RWPE1 (cell line): ENCODE results near the gene GATB.

Experiments
- CTCF ChIA-PET: fragments of 350-600 bp; sonication (Branson Sonifier 250); formaldehyde crosslinking; extraction: SDS; loops from one replicate; lab custom pipeline; 2021; lab: Yijun Ruan, JAX
- POLR2A ChIA-PET: fragments of 400-600 bp; formaldehyde crosslinking; extraction: SDS; loops from one replicate; lab custom pipeline; 2020; ENCODE audit warnings: antibody characterized with exemption; ENCODE audit not compliant: low non-redundant PET; lab: Yijun Ruan, JAX
- DNase-seq: peaks from one replicate; pipeline ENCODE4 v3.0.0; 2012; ENCODE audit warnings: low spot score
- H3K27ac ChIP-seq: fragments of 450-650 bp; 2 replicates; pipeline ENCODE4 v1.5.1; 2017
- TF ChIP-seq, protein P1 (sequence below): fragments of 450-650 bp; conservative IDR thresholded peaks from 2 replicates; pipeline ENCODE4 v1.5.1; 2017; ENCODE audit warnings: low read depth, mild to moderate bottlenecking

The GATB gene

DNA sequence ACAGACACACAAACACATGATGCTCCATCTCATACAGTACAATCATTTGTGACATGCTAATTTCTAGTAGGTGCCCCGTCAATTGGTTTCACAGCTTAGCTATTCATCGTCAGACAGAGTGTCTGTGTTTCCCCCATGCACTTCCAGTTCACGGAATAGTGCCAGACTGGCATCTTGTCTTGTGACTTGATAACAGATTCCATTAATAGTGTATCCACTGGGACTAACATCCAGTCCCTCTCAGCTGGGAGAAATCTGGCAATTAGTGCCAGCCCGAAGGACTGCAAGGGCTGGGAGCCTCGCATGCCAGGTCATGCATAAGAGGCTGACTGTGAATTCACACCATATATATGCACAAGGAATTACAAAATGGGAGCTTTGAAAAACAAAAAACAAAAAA is 20.2 kb upstream of the GATB start:
- TF ChIP-seq, protein P1, sequence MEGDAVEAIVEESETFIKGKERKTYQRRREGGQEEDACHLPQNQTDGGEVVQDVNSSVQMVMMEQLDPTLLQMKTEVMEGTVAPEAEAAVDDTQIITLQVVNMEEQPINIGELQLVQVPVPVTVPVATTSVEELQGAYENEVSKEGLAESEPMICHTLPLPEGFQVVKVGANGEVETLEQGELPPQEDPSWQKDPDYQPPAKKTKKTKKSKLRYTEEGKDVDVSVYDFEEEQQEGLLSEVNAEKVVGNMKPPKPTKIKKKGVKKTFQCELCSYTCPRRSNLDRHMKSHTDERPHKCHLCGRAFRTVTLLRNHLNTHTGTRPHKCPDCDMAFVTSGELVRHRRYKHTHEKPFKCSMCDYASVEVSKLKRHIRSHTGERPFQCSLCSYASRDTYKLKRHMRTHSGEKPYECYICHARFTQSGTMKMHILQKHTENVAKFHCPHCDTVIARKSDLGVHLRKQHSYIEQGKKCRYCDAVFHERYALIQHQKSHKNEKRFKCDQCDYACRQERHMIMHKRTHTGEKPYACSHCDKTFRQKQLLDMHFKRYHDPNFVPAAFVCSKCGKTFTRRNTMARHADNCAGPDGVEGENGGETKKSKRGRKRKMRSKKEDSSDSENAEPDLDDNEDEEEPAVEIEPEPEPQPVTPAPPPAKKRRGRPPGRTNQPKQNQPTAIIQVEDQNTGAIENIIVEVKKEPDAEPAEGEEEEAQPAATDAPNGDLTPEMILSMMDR = no peak
- no peak overlapping the region for H3K27ac ChIP-seq
- no peak for DNase-seq
- ChIA-PET POLR2A (no interaction called here), CTCF (interaction anchor here (0.5 kb wide), 1 partner anchor 30 kb away, joined by 3 read pairs; no protein-coding TSS in a partner anchor)

GRCh38 chr4:151777471-151777870 is 16.7 kb upstream of the GATB start:
- TF ChIP-seq, protein P1 = no peak
- ChIA-PET CTCF (interaction anchor here (0.8 kb wide), 1 partner anchor 330 kb away, joined by 3 read pairs; no protein-coding TSS in a partner anchor), POLR2A (no interaction called here)
- no peak for DNase-seq
- no peak overlapping the region for H3K27ac ChIP-seq

DNA sequence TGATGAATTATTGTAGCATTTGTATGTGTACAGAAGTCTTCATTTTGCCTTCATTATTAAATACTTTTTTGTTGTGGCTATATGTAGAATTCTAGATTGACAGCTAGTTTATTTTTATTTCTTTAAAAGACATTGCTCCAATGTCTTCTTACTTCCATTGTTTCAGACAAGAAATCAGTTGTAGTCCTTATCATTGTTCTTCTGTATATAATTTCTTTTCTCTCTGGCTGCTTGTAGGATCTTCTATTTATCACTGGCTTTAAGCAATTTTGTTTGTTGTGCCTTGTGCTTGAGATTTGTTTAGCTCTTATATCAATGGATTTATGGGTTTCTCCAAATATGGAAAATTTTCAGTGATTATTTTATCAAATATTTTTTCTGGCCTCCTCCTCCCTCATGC is 13.5 kb upstream of the GATB start:
- ChIA-PET POLR2A (no interaction called here), CTCF (interaction anchor here (0.6 to 0.7 kb wide), 2 partner anchors 16 to 824 kb away, joined by 3 read pairs; no protein-coding TSS in a partner anchor)
- no peak overlapping the region for H3K27ac ChIP-seq
- TF ChIP-seq, protein P1 = no peak
- DNase-seq = no peak

GRCh38 chr4:151772274-151772673 is 11.5 kb upstream of the GATB start:
- TF ChIP-seq, protein P1 = no peak
- DNase-seq = no peak
- H3K27ac ChIP-seq = no peak overlapping the region
- CTCF ChIA-PET = no interaction called here
- POLR2A ChIA-PET = no interaction called here

DNA sequence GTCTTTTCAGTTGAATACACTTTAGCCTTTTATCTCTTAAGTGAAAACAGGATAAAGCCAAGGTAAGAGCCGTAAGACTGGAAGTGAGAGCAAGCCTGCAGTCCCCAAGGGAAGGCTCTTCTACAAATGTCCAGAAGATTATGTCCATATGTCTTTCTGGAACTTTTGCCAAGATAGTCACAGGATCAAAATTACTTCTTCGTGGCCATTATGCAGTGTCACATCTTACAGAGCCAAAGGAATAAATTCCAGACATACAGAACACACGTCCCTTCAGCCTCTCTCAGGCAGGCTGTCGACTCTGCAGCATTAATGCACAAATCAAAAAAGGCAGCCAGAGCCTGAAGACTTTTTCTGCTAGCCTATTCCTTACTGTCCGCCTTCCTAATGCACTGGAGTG is 10.9 kb upstream of the GATB start:
- DNase-seq = no peak
- ChIA-PET POLR2A (no interaction called here), CTCF (no interaction called here)
- no peak overlapping the region for H3K27ac ChIP-seq
- TF ChIP-seq, protein P1 = no peak

DNA sequence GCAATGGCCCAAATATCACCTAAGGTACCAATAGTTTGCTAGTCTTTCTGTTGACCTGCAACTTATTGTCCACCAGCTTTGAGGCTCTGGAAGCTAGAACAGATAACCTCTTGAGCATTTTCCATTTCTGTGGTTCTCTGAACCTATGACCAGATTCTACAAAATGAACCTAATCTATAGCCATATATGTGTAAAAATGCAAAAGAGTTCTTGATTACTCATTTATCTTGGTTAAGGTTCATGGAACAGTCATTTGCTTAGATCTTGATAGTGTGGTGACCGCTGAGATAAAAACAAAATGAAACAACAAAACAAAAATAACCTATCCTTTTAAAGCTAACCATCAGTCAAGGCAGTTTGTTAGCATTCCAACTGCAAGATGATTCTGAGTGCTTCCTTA is 9.3 kb upstream of the GATB start:
- TF ChIP-seq, protein P1 = no peak
- CTCF ChIA-PET = interaction anchor here (0.6 kb wide), 1 partner anchor 252 kb away, joined by 3 read pairs; no protein-coding TSS in a partner anchor
- DNase-seq = no peak
- no peak overlapping the region for H3K27ac ChIP-seq
- POLR2A ChIA-PET = no interaction called here
